Measurements from ENCODE around the gene SAPCD2.
A peak's percentile ranks its signal among the peaks of the same experiment; 100 is the strongest.
"Not testable (repeated sequence)": the region's sequence is repeated elsewhere in the genome, so short reads cannot be mapped to it uniquely, and the experiment has no call there.

Gene SAPCD2

GRCh38 chr9:137046088-137046787 lies 24.1 kb downstream of the SAPCD2 start, which contains the start of gene NPDC1:
TSS of gene NPDC1 (minus strand) at chr9:137046177. CDS start at chr9:137045989, 188 bp downstream.
- DNase-seq (ENCODE audit: low spot score), result peak; percentile 84

DNA sequence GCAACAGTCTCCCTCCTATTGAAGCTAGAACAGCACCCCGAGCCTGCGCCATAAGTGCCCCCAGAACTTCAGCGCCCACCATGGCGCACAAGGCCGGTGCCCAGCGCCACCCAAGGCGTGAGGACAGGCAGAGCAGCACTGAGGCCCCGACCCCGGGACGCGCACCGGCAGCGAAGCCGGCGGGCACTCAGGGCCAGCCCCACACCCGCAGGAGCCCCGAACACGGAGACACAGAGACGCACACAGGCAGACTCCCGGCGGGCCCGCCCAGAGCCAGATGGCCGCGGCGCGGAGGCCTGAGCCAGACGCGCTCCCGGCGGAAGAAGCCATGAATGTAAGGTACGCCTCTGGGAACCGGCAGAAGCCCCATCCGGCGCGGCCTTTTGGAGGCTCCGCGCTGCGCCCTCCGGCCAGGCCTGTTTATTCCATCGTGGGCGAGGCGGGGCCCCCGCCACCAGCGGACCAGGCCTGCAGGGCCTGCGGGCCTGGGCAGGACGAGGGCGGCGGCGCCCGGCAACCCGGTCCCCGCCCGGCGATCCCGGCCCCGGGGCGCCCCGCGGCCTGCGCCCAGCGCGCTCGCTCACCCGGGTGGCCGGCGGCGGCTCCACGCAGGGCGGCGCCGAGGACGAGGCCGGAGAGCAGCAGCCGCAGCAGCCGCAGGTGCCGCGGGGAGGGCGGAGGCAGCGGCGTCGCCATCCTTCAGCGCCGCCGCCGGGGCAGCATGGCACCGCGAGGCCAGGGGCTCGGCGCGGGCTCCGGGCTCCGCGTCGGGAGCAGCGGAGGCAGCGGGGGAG lies 24.9 kb downstream of the SAPCD2 start:
- DNase-seq (ENCODE audit: low spot score), result no peak

- DNase-seq (ENCODE audit: low spot score), result no peak
Measured at GRCh38 chr9:137044502-137045177, 25.7 kb downstream of the SAPCD2 start.

DNA sequence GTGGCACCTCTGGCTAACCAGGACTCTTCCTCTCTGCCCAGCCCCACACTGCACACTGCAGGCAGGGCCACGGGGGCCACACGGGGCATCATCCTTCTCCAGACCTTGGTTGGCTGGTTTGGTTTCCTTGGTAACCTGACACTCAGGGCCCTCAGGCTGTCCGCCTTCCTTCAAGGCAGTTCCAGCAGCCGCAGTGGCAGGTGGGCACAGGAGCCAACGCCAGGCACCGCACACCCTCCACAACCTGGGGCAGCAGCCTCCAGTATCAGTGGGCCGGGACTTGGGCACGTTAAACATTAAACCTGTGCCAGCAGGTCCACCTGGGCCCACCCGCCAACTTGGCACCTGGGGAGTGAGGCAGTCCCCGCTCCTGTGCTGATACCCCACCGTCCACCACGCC lies 26.3 kb downstream of the SAPCD2 start:
- DNase-seq (ENCODE audit: low spot score), result no peak

- no peak for DNase-seq (ENCODE audit: low spot score)
Measured at GRCh38 chr9:137042751-137043727, 27.3 kb downstream of the SAPCD2 start.

GRCh38 chr9:137041124-137041523 lies 29.2 kb downstream of the SAPCD2 start:
- DNase-seq (ENCODE audit: low spot score), result no peak

GRCh38 chr9:137040568-137040967 lies 29.8 kb downstream of the SAPCD2 start:
- no peak for DNase-seq (ENCODE audit: low spot score)

DNA sequence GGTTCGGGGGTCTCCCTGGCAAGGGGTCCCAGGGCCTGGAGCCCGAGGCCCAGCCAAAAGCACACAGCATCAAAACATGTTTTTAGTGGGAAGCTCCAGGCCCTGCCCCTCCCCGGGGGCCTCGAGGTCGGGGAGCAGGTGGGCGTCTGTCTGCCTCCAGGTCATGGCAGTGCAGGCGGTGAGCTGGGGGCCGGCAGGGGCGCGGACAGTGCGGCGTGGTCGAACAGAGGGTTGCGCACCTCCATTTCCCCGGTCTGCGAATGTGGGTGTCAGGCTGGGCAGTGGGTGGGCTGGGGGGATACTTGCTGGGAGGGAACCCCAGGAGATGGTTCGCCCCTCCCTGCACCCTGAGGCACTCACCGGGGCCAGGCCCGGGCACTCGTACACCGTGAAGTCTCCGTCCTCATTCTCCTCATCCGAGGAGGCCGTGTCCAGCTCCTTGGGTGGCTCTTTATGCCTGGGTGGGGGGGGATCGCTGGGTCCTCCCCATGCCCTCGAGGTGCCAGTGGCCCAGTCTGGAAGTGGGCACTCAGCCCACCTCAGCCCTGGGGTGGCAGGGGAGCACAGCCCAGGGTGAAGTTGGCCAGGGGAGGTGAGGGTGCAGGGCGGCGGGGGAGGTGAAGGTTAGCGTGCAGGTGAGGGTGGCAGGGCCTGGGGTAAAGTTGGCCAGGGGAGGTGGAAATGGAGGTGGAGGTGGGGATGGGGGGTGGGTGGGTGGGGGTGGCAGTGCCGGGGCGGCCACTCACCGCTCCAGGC lies 30.6 kb downstream of the SAPCD2 start:
- DNase-seq (ENCODE audit: low spot score), result no peak

DNA sequence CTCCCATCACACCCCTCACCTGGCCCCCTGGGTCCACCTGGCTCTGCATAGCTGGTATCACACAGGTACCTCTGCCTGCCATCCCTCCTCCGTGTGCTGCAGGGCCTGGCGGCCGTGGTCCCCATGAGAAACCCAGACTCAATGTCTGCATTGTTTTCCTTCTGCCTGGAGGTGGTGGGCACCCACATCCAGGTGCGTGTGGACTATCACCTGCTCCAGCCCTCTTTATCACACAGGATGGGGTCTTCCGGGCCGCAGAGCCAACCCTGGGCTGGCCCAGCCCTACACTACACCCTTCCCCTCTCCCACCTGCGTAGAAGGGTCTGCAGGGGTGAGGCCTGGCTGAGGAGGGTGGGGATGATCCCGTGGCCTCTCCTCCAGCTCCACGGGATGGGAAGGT lies 31.4 kb downstream of the SAPCD2 start:
- DNase-seq (ENCODE audit: low spot score), result no peak

GRCh38 chr9:137037483-137037882 lies 32.9 kb downstream of the SAPCD2 start:
- DNase-seq (ENCODE audit: low spot score), result no peak

GRCh38 chr9:137037035-137037434 lies 33.3 kb downstream of the SAPCD2 start:
- no peak for DNase-seq (ENCODE audit: low spot score)

- DNase-seq (ENCODE audit: low spot score), result no peak
Measured at GRCh38 chr9:137035937-137036336, 34.4 kb downstream of the SAPCD2 start.

- no peak for DNase-seq (ENCODE audit: low spot score)
Measured at GRCh38 chr9:137035507-137035834, 34.9 kb downstream of the SAPCD2 start.

GRCh38 chr9:137034709-137035506 lies 35.4 kb downstream of the SAPCD2 start:
- DNase-seq (ENCODE audit: low spot score), result peak; percentile 91

DNA sequence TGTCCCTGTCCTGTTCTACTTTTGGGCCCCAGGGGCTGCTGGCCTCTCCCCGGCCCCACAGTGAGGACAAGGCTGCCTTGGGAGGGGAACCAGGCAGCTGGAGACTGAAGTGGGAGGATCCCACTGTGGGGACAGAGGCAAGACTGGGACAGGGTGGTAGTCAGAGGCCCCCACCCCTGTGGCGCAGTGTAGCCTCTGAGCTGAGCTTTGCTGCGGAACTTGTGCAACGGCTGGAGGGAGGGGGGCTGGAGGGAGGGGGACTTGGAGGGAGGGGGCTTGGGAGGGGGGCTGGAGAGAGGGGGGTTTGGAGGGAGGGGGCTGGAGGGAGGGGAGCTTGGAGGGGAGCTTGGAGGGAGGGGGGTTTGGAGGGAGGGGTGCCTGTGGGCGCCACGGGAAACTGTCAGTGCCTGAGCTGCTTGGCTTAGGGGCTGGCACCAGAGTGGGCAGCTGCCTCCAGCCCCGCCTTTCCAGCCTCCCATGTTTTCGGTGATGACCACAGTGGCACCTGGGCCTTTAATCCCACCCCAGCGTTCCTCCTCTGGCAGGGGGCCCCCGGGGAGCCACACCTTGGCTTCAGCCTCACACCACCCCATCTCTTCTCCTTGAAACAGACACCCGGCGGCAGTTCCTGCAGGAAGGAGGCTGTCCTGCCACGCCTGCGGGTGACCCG lies 36.2 kb downstream of the SAPCD2 start:
- no peak for DNase-seq (ENCODE audit: low spot score)

DNA sequence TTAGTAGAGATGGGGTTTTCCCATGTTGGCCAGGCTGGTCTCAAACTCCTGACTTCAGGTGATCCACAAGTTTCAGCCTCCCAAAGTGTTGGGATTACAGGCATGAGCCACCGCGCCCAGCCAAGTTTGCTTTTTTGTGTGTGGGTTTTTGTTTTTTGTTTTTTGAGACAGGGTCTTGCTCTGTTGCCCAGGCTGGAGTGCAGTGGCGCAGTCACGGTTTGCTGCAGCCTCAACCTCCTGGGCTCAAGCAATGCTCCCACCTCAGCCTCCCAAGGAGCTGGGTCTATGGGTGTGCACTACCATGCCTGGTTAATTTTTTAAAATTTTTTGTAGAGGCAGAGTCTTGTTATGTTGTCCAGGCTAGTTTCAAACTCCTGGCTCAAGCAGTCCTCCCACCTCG lies 36.9 kb downstream of the SAPCD2 start:
- DNase-seq (ENCODE audit: low spot score), result not testable (repeated sequence)

DNA sequence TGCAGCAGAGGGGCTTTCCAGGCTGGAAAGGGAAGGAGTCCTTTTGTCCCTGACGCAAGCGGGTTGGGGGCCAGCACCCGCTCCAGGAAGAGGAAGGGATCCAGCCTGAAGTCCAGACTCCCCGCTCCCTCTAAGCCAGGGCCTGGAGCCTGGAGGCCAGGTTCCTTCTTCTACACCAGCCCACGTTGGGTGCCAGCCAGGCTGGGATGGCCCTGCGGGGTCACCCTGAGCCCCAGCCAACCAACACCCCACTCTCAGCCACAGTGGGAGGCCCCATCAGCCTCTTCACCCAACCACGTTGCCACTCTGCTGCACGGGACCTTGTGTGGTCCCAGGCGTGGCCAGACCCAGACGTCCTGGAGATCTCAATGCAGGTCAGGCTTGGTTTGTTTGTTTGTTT lies 37.5 kb downstream of the SAPCD2 start:
- peak; percentile 38 for DNase-seq (ENCODE audit: low spot score)

DNA sequence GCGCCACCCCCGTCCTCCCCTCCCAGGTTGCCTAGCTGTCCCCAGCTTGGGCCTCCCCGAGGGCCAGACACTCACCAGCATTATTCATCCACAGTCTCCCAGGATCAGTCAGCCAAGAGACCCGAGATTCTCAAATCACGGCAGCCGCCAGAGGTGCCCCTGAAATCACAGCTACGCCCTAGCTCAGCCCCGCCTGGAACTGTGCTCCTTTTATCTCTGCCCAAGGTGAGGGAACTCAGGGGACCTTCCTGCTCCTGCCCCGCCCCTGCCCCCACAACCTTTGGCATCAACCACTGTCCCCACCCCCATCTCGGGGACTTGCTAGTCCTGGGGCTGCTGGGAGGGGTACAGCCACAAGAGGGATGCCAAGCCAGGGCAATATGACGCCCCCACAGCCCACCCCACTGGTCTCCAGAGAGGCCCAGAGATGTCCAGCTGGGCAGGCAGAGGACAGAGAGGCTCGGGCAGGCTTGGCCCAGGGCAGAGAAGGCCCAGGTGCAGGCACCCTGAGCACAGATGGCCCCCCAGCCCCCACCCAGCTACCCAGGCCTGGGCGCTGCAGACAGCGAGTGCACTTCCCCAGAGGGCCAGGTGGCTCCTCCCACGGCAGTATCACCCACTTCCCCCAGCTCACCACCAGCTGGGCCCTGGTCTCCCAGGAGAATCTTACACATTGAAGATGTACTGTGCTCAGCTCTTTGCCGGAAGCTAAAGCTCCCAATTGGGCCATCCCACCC lies 38.3 kb downstream of the SAPCD2 start, which contains the start of gene FUT7:
TSS of gene FUT7 (minus strand) at position 185 of the 737 bp plus-strand sequence. CDS start at position 88, 97 bp downstream.
- DNase-seq (ENCODE audit: low spot score), result peak; percentile 84
